Astrocyte (in vitro differentiated cells and primary cell): ENCODE results near the gene CADM1.

Experiments used
- EZH2 ChIP-seq: IDR thresholded peaks from 2 replicates; pipeline ENCODE4 v1.6.1; 2012; ENCODE audit warnings: mild to moderate bottlenecking, low read length, inconsistent platforms; ENCODE audit not compliant: insufficient read depth
- TF ChIP-seq, protein P1 (sequence below): IDR thresholded peaks from 2 replicates; pipeline ENCODE4 v1.5.1; 2011; ENCODE audit warnings: low read depth, mild to moderate bottlenecking, inconsistent platforms, low read length, moderate library complexity; ENCODE audit not compliant: insufficient read depth

DNA sequence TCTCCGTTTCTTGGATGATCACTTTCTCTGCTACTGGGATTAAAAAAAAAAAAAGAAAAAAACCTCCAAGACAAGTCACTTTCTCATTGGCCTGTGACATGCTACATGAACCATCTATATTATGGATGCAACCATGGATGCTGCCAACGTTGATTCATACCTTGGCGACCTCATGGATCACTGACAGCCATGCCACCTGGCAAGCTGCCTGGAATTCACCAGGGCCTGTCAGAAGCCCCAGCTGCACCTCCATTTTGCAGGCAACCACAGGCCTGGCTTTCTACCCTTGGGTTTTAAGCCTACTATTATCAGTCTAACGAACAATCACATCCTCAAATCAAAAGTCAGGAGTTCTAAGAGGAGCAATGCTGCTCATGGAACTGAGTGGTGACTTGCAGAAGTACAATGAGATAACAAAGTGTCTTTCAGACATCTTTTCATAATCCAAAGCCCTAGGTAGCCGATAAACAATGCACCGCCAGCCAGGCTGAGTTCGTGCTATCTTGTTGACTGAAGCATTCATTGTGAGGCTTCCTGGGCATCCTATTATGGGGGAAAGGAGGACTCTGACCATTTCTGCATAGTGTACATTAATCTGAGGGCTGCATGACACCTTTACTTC lies 48.0 kb upstream of the CADM1 start:
- no peak for TF ChIP-seq EZH2
- TF ChIP-seq, protein P1, sequence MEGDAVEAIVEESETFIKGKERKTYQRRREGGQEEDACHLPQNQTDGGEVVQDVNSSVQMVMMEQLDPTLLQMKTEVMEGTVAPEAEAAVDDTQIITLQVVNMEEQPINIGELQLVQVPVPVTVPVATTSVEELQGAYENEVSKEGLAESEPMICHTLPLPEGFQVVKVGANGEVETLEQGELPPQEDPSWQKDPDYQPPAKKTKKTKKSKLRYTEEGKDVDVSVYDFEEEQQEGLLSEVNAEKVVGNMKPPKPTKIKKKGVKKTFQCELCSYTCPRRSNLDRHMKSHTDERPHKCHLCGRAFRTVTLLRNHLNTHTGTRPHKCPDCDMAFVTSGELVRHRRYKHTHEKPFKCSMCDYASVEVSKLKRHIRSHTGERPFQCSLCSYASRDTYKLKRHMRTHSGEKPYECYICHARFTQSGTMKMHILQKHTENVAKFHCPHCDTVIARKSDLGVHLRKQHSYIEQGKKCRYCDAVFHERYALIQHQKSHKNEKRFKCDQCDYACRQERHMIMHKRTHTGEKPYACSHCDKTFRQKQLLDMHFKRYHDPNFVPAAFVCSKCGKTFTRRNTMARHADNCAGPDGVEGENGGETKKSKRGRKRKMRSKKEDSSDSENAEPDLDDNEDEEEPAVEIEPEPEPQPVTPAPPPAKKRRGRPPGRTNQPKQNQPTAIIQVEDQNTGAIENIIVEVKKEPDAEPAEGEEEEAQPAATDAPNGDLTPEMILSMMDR = no peak
